Dedifferentiated amniotic fluid mesenchymal stem cell (primary cell): ENCODE measurements around the gene ZACN.
"Not testable (repeated sequence)": the region's sequence is repeated elsewhere in the genome, so short reads cannot be mapped to it uniquely, and the experiment has no call there.

Experiments used
- DNase-seq: peaks from one replicate; pipeline ENCODE4 v3.0.0-alpha.2; 2016; ENCODE audit errors: extremely low spot score

ZACN gene

DNA sequence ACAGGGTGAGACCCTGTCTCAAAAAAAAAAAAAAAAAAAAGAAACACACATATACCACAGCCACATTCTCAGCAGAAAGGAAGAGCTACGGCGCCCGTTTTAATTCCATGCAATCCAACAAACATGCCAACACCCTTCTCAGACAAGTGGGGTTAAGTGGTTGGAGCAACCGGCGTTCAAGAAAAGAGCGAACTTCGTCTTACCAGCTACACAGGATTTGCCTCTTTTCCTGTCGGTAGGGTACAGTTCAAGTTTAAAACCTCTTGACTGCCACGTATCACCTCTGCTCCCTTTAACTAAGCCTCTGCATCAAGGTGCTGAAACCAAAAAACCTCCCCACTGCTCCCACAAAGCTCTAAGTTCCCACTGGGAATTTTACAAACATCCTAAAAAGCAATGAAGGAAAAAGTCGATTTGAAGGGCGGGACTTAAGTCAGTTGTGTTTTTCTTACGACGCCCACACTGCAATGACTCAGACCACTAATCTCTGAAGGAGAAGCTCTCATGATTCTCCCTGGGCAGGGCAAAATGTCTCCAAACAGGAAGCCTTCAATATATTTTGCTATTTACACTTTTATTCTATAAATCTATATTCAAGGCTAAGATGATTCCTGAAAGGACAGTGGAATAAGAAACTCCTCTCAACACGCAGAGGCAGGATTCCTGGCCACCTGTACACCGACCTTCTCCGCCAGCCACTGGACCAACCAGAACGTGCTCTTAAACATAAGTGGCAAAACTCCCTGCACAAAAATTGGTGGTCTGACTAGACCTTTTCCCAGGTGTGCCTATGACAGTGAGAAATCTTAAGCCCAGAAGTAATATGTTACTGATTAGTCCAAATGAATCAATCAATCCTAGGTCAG is 25.5 kb upstream of the ZACN start:
- DNase-seq: peak; percentile 64

DNA sequence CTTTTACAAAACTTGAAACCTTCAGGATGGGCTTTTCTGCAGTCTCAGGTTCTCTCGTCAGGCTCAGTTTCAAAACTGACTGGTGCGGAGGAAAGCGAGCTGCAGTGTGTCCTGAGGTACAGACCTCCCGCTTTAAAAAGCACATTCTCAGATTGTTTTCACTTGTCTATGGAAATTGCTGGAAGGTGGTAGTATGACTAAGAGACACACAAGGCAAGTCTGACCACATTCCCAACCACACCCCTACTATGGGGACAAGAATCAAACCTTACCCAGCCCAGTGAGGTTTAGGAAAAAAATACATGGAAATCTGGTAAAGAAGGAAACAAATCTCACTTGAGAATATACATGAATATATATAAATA is 24.9 kb upstream of the ZACN start:
- no peak for DNase-seq

DNA sequence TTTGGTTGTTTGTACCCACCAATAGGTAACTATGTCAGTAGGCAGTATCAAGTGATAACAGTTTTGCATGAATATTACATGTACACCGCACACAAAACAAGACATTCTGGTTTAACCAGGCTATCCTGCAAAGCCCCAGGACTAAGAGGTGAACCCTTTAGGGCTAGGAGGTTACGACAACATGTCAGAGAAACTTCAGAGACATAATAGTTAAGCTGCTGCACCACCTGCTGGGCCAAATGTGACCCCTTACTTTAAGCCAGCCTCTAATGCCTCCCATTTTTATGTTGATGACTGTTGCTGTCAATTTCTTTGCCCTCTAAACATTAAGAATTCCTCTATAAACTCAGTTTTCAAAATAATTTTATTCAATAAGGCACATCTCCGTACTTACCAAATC is 22.1 kb upstream of the ZACN start:
- no peak for DNase-seq

DNA sequence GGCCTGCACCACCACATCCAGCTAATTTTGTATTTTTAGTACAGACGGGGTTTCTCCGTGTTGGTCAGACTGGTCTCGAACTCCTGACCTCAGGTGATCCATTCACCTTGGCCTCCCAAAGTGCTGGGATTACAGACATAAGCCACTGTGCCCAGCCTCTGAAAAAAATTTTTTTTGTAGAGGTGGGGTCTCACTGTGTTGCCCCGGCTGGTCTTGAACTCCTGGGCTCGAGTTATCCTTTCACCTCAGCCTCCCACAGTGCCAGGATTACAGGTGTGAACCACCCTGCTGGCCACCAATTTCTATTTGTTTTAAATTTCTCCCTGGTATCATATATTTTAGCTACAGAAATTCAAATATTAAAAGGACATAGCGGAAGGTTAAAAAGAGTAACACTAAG is 20.7 kb upstream of the ZACN start:
- not testable (repeated sequence) for DNase-seq

DNA sequence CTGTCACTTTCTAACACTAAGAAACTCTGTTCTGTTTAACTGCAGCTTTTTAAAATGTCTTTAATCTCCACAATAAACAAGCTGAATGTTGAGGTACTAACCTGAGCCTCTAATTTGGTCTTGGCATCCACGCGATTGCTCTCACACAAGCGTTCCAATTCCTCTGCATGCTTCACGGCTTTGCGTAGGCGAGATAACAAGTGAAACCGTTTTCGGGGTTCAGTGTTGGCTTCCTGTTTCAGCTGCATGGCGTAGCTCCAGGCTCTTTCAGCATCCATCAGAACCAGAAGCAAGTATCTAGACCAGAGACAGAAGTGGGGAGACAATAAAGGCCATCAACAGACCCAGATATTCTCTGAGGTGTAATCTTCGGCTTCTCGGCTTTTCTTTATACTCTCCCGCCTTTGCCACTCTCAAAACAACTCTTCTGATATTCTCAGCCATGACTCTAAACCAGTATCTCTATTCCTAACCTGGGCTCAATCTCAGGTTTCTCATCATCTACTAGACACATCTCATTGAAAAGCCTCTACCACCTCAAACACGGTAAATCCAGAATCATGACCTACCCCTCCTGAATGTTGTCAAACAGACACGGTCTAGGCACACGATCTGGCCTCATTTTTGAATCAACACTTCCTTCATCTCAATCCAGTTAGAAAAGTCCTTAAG is 15.0 kb upstream of the ZACN start:
- no peak for DNase-seq

DNA sequence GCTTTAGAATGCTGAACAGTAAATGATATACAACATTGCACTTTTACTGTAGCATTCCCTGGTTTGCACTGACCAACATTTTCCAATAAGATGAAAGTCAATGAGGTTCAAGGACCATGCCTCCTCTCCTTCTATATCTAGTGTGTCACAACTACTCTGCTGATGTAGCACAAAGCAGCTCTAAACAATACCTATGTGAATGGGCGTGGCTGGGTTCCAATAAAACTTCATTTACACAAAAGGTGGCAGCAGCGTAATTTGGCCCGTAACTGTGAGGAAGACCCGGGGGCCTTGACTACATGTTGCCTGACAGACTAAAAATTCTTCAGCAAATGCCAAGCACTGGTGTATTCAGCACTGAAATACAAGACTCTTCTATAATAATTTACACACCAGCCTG is 13.2 kb upstream of the ZACN start:
- DNase-seq: no peak

DNA sequence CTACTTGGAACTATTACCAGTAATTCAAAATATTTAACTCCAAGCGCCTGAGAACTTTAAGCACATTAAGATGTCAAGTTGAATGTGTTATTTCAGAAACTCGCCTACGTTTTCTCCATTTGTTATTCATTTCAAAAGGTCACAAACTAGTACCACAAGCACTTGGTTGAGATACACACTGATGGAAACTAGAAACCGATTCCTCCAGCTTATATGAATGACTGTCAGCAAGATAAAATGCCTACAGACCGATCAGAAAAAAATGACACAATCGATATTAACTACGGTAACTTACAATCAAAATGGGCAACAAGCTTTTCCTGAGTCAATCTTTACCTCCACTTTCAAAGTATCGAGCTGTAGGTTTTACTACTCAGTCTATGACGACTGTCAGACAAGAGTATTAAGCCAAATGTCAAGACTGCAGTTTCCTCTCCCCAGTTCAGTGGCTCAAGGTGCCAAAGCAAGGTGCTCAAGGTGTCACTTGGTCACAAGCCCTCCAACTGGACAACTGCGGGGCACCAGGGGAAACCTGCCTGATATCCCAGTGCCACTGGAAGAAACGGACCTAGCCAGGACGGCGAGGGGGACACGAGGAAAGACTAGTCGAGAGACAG is 7.3 kb upstream of the ZACN start:
- DNase-seq: no peak

DNA sequence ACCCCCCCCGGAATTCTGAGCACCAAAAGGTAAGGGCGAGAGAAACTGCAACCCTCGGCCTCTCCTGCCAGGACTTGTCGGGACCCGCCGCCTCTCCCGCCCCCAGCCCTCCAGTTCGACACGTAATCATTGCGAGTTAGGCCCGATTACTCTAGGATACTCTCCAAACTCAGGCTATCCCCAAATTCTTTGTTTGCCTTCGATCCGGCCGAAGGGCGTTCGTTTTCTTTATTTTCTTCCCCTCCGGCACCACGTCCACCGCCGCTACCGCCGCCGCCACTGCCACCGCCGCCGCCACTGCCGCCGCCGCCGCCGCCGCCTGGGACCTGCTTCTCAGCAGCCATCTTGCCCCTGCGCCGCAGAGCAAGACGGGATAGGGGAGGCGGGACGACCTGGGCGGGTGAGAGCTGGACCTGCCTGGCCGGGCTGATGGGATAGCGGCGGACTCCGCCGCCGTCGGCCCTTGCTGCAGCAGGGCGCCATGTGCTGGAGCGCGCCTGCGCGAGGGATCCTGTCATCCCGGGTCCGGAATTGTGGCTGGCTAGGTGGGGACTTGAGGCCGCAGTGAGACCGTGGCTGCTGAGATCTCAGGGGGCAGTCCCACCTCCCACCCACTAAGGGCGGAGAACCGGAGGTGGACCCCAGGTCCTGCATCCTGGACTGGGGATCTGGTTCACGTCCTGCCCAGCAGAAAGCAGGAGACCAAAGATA is 6.7 kb upstream of the ZACN start, which contains the start of gene SRP68:
TSS of gene SRP68 (minus strand) at position 370 of the 711 bp plus-strand sequence. CDS start at position 344, 26 bp downstream.
- peak; percentile 89 for DNase-seq

DNA sequence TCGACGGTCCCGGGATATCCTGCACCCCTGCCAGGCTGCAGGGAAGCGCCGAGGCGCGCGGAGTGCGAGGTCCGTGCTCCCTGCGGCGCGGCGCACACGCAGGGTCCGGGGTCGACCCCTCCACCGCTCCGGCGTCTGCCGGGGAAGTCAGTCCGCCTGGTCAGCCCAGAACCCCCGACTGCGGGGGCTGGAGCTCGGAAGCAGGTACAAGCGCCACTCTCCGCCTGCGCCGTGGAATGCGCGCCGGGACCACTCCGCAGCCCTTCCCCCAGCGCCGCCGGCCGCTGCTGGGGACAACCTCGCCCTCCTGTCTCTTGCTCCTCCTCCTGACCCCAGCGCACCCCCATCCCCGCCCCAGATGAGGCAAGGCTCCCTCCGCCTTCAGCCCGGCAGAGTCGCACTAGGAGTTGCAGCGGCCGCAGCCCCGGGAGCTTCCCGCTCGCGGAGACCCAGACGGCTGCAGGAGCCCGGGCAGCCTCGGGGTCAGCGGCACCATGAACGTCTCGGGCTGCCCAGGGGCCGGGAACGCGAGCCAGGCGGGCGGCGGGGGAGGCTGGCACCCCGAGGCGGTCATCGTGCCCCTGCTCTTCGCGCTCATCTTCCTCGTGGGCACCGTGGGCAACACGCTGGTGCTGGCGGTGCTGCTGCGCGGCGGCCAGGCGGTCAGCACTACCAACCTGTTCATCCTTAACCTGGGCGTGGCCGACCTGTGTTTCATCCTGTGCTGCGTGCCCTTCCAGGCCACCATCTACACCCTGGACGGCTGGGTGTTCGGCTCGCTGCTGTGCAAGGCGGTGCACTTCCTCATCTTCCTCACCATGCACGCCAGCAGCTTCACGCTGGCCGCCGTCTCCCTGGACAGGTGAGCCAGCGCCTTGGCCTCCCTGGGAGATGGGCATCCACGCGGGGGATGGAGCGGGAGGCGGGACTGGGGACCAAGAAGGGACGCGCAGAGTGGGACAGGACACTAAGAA is 4.3 kb upstream of the ZACN start, which contains the start of gene GALR2:
TSS of gene GALR2 (plus strand) at position 392 of the 974 bp plus-strand sequence. CDS start at position 495, 103 bp downstream.
- DNase-seq: no peak

DNA sequence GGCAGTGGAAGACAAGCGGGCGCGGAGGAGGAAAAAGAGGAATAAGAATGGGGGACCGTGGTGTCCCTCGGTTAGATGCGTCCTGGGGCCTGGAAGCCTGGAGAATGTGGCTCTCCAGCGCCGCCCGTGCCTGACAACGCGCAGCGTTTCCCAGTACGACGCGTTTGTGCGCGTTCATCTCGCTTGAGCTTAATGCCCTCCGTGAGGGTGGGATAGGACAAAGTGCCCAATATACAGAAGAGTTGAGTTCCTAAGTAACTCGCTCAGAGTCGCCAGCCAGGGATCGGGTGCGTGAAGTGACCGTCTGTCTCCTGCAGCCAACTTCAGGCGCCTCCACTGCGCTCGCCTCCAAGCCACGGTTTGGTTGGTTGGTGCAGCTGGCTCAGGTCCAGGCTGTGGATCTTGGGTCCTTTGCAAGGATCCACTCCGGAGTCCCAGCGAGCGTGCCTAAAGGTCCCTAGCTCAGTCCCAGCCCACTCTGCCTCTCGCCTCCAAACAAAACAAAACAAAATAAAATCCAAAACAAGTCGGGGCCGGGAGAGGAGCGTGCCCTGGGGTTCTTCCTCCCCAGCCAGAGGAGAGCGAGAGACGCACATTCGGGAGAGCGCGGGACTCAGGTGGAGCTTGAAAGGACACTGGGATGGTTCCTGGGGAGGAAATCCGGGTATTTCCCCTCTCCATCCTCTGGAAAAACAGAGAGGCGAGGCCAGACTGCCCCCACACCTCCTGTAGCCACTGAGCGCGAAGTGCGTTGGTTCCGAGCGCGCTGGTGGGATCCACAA is 3.4 kb upstream of the ZACN start:
- no peak for DNase-seq

DNA sequence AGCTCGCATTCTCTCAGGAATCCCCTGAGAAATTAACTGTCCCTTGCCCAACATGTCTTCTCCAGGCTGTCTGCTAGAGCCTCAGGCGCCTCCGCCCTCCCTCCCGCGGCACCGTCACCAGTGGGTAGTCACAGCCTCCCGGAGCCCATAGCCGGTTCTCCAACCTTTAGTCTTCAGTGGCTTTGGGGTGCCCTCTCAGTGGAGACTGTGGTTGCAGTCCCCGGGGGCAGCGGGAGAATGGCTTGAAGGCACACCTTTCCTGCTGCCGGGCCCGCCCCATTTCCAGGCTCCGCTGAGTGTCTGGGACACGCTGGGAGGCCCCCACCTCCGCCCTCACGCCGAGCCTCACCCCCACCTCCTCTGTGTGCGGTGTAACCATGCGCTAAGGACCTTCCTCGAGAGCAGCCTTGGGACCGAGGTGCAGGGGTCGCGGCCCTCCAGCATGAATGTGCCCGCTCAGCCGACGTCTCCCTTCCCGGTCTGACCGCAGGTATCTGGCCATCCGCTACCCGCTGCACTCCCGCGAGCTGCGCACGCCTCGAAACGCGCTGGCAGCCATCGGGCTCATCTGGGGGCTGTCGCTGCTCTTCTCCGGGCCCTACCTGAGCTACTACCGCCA is 2.7 kb upstream of the ZACN start:
- DNase-seq: no peak

DNA sequence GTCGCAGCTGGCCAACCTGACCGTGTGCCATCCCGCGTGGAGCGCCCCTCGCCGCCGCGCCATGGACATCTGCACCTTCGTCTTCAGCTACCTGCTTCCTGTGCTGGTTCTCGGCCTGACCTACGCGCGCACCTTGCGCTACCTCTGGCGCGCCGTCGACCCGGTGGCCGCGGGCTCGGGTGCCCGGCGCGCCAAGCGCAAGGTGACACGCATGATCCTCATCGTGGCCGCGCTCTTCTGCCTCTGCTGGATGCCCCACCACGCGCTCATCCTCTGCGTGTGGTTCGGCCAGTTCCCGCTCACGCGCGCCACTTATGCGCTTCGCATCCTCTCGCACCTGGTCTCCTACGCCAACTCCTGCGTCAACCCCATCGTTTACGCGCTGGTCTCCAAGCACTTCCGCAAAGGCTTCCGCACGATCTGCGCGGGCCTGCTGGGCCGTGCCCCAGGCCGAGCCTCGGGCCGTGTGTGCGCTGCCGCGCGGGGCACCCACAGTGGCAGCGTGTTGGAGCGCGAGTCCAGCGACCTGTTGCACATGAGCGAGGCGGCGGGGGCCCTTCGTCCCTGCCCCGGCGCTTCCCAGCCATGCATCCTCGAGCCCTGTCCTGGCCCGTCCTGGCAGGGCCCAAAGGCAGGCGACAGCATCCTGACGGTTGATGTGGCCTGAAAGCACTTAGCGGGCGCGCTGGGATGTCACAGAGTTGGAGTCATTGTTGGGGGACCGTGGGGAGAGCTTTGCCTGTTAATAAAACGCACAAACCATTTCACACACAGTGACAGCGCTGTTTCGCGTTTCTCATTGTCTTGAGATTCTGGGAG is 2.0 kb upstream of the ZACN start:
- no peak for DNase-seq

DNA sequence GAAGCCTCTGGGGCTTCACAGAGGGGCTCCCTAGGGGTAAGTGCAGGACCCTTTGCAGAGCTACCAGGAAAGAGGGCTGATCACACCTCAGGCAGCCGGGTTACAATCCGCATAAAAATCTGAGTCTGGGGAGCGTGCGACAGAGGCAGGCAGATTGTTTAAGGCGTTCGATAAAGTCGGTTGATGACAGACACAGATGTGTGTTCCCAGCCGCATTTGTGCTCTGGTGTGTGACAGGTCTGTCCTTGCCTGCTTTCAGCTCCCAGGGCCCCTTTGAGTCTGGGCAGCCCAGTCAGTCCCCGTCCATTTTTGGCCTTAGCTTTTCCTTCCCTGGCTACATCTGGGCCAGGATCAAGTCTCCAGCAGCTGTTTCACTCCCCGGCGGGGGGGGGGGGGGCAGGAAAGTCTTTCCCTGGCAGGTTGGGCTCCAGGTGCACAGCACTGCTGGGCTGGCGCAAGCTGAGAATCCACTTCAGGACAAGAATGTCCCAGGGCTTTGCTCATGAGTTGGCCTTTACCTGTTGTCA is 1.3 kb upstream of the ZACN start:
- DNase-seq: no peak

DNA sequence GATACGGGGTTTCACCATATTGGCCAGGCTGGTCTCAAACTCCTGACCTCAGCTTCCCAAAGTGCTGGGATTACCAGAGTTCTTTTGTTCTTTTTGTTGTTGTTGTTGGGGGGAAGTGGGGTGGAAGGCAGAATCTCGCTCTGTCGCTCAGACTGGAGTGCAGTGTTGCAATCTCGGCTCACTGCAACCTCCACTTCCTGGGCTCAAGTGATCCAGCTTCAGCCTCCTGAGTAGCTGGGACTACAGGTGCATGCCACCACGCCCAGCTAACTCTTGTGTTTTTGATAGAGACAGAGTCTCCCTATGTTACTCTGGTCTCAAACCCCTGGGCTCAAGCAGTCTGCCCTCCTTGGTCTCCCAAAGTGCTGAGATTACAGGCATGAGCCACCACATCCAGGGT is 612 bp upstream of the ZACN start:
- not testable (repeated sequence) for DNase-seq

DNA sequence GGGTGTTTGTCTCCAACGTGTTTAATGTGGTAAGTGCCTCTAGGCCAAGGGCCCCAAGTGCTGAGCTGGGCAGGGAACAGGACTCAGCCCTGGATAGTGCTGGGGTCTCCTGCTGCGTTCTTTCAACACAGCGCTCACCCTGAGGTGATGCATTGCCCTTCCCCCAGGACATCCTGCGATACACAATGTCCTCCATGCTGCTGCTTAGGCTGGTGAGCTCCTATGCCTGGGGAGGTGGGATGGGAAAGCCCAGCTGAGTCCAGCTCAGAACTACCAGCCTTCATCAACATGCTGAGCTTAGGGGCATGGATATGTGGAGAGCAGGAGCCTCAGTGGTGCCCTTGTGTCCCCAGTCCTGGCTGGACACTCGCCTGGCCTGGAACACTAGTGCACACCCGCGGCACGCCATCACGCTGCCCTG is 563 bp downstream of the ZACN start:
- no peak for DNase-seq

DNA sequence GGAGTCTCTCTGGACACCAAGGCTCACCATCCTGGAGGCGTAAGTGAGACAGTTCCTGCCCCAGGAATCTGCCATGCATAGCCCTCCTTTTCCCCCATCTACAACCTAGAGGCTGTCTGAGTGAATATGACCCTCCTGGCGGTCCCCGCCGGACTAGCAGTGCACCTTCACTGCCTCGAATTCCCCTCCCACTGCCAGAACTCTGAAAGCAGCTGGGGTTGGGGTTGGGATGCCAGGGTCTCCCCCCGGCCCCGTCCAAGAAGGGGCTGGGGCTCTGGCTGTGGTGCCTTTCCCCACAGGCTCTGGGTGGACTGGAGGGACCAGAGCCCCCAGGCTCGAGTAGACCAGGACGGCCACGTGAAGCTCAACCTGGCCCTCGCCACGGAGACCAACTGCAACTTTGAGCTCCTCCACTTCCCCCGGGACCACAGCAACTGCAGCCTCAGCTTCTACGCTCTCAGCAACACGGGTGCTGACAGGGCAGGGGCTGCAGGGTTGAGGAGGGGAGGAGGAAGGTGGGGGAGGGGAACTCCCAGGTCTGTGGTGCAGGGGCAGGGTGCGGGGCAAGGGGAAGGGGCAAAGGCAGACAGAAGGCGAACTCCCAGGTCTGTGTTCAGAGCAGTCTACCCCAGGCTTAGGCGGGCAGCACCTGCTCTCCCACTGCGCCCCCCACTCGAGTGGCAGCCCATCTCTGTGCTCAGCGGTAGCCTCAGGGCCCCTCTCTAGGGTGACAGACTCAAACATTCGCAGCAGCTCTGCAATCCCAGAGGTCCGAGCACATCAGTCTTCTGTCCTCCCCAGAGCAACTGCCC is 1.2 kb downstream of the ZACN start:
- no peak for DNase-seq

DNA sequence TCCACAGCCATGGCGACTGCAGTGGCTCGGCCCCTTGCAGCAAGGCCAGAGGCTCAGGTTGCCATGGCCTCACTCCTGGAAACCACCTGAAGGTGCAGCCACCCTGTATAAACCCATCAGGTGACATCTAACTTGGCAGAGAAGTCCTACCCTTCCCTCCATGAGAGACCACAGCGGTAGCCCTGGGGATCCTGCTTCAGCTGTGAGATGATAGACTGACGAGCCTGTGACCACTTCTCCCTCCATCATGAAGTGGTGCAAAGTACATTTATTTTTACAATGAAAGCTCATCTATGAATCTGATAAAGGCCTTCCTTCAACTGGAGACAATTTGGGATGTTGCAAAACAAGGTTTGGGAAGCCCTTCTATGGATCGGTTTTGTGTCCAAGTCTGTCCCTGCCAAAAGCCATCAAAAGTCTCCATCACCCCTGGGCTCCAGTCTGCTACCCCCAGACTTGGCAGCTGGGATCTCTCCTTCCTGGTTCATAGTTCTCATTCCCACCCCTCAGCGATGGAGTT is 1.8 kb downstream of the ZACN start:
- no peak for DNase-seq
